Glomerular endothelial cell (primary cell): ENCODE results near the gene ITGA11. TPM values are rescaled to one million over a fixed set of nuclear protein-coding genes. Genes with fewer than 3 reads are reported as not detected.
"Not testable (repeated sequence)": the region's sequence is repeated elsewhere in the genome, so short reads cannot be mapped to it uniquely, and the experiment has no call there.

Experiments used
- DNase-seq: peaks from one replicate; pipeline ENCODE4 v3.0.0-alpha.2; 2011; ENCODE audit warnings: low read depth, low spot score; ENCODE audit errors: extremely low read depth
- total RNA-seq: library from RNA; depleted of rRNA; stranded (reverse); fragments of >200 nt; gene quantifications from 2 replicates; pipeline ENCODE4 v1.2.3, GENCODE V29; 2015

ITGA11 gene
- total RNA-seq, 1 donor from 2014 or later: 54.2 TPM

- DNase-seq: no peak
These were observed 20.2 kb downstream of the ITGA11 start for GRCh38 chr15:68411735-68412134.

GRCh38 chr15:68411343-68411675 lies 20.7 kb downstream of the ITGA11 start:
- DNase-seq: no peak

DNA sequence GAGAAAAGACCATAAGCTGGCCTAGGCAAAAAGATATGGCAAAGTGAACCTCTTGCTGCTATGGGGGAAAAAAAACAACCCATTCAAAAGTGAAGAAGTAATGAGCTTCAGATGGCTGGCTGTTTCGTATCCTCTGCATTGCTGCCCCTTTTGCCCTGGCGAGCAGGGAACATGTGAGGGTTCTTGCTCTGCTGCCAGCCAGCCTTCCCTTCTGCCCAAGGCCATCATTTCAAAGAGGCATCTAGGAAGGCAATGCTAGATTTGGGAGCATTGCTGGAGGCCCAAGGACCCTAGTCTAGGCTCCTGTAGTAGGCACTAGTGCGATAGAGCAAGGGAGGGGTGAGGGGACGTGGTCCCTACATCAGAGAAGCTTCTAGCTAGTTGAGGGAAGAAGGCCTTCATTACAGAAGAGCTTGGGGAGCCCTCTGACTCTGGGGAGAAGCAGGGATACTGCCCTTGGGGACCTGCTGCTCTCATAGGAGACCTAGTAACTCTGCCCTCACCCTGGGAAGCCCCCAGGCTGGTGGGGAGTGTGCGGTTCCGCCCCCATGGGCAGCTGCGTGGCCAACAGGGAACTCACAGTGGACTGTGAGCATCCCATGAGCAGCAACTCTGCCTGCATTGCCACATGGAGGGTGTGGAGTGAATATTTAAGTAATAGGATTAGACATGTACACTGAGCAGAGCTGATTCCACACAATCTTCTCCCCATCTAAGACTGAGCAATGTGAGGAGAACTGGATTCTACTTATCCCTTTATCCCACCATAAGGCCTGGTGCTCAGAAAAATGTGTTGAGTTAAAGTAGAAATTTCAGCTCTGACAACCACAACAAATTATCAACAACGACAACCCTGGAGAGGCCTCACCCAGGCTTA lies 21.3 kb downstream of the ITGA11 start:
- DNase-seq: no peak

- no peak for DNase-seq
These were observed 22.1 kb downstream of the ITGA11 start for GRCh38 chr15:68409736-68410370.

DNA sequence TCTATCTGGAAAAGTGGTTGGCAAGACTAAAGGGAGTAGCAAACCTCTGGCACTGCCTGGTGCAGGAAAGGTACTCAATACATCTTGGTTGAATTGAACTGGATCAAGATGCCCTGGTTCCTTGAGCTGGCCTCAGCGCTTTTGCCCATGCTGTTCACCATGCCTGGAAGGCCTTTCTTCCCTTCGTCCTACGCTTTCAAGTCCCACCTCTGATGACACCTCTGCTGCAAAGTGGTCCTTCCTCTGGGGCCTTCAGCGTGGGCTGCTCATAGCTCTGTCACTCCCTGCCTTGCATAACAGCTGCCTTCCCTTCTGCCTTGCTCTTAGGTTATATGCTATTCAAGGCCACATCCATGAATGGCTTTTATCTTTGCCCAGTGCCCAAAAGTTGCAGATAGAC lies 23.0 kb downstream of the ITGA11 start:
- no peak for DNase-seq

GRCh38 chr15:68407886-68408881 lies 23.8 kb downstream of the ITGA11 start:
- no peak for DNase-seq

- no peak for DNase-seq
These were observed 24.6 kb downstream of the ITGA11 start for GRCh38 chr15:68407141-68407885.

DNA sequence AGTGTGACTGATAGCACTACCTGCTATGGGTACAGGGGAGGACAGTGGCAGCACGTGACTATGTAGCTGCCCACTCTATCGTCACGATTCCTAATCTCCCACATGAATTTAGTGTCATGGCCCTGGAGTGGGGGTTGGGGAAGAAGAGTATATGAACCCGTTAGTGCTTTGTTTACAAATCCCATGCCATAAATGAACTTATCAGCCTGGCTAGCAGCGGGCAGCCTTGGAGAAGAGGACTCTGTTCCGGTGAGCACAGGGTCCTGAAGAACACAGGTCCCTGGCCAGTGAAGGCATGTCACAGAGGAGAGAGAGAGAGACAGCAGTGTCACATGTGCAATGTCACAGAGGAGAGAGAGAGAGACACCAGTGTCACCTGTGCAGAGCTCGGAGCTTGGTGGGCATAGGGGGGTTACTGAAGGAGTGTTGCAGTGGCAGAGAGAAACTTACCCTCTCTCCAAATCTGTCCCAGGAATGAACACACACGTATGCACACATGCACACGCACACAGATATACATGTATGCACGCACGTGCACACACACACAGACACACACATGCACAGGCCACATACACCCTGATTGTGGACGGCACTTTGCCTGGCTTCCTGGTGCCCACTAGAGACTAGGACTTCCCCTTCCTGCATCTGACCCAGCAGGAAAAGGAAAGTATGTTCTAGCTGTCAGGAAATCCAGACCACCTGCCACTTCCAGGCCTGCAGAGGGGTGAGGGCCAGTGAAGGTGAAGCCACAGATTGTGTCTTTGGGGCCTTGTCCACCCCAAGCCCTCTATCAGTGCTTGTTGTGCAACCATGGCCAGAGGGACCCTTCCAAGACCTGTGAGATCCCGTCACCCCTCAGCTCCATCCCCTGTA lies 26.3 kb downstream of the ITGA11 start:
- DNase-seq: no peak

DNA sequence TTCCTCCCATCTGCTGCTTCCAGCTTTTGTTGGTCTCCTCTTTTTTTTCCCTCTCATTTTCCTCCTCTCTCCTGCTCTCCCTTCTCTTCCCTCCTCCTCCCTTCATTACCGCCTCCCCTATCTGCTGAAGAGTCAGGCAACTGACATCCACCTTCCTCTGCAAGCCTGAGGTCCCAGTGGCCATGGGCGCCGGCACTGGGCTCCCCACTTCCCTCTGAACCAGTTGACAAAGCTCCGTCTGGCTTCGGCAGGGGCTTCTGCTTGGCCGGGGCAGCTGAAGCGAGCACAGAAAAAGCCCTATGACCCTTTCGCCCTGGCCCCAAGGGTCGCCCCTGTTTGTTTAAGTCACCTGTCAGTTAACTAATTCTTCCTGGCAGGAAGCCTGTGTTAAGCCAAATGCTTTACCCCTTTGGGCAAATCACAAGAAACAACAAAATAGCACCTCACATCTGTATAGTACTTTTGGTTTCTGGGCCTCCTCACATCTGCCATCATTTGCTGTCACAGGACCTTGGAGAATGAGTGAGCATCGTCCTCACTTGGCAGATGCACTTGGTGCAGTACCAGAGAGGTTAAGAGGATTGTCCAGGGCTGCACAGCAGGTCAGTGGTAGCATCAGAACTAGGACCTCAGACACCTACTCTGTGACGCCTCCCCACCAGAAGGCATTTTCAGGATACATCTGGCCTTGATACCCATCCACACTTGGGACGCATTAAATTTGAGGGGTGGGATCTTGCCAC lies 27.7 kb downstream of the ITGA11 start:
- no peak for DNase-seq

DNA sequence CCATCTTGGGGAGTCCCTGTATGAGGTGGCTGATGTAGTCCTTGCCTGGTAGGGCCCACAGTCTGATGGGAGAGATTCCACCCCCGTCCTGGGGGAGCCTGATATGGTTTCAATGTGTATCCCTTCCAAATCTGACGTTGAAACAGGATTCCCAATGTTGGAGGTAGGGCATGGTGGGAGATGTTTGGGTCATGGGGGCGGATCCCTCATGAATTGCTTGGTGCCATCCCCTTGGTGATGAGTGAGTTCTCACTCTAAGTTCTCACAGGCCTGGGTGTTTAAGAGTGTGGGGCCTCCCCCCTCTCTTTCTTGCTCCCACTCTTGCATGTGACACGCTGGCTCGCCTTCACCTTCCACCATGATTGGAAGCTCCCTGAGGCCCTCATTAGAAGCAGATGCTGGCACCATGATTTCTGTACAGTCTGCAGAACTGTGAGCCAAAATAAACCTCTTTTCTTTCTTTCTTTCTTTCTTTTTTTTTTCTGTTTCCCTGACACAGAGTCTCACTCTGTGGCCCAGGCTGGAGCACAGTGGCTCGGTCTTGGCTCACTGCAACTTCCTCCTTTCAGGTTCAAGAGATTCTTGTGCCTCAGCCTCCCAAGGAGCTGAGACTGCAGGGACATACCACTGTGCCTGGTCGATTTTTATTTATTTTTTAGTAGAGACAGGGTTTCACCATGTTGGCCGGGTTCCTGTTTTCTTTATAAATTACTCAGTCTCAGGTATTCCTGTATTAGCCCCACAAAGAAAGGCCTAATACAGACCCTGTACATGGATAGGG lies 28.6 kb downstream of the ITGA11 start:
- DNase-seq: no peak

DNA sequence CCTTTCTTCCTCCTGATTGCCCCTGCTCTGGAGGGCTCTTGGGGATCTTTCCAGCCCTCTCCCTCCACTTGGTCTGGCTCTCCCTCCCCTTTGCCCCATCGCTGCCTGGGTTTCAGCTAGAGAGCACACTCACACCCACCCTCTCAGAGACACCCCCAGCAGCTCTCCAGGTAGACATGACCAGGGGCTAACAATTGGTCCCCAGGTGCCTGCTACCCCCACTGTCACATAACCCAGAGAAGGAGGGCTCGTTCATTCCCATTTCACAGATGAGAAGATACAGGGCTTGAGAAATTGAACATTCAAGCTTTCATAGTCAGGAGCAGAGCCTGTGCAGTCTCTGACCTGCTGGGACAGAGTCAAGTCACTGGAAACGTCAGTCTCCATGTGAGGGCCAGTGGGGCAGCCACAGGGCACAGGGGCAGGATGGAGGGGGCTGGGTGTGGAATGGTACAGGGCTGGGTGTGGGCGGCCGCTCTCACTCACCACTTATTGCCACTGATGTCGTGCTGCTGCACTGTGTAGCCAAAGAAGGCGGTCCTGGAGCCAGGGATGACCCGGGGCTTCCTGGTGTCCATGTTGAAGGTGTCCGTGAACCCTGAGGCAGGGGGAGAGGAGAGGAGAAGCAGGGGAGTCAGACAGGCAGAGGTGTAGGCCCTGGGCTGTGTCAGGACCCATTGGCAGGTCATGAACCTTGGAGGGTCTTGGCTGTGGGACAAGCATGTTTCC lies 29.4 kb downstream of the ITGA11 start:
- no peak for DNase-seq

- no peak for DNase-seq
These were observed 30.2 kb downstream of the ITGA11 start for GRCh38 chr15:68401496-68402431.

DNA sequence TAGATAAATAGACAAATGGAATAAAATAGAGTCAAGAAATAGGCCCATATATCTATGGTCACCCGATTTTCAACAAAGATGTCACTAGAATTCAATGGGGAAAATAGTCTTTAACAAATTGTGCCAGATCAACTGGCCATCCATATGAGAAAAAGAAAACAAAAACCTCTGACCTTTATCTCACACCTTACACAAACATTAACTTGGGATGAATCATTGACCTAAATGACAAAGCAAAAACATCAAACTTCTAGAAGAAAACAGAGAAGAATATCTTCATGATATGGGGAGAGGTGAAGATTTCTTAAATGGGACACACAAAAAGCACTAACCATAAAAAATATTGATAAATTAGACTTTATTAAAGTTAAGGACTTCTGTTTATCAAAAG lies 31.9 kb downstream of the ITGA11 start:
- DNase-seq: no peak

DNA sequence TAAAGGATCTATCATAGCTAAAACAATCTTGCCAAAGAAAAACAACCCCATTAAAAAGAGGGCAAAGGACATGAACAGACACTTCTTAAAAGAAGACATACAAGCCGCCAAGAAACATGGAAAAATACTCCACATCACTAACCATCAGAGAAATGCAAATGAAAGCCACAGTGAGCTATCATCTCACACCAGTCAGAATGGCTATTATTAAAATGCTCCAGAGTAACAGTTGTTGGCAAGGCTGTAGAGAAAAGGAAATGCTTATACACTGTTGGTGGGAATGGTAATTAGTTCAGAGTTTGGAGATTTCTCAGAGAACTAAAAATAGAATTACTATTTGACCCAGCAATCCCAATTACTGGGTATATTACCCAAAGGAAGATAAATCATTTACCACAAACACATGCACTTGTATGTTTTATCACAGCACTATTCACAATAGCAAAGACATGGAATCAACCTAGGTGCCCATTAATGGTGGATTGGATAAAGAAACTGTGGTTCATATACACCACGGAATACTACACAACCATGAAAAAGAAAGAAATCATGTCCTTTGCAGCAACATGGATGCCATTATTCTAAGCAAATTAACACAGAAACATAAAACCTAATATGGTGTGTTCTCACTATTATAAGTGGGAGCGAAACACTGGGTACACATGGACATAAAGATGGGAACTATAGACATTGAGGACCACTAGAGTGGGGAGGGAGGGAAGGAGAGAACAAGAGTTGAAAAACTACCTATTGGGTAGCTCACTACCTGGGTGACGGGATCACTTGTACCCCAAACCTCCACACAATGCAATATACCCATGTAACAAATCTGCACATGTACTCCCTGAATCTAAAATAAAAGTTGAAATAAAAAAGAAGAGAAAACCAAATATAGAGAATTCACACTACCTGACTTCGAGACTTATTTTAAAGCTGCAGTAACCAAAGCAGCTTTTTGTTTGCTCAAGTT lies 32.6 kb downstream of the ITGA11 start:
- DNase-seq: no peak

GRCh38 chr15:68397999-68398398 lies 34.0 kb downstream of the ITGA11 start:
- not testable (repeated sequence) for DNase-seq
